HCT116 (cell line): ENCODE results near the gene C4A.
"Not testable (repeated sequence)": the region's sequence is repeated elsewhere in the genome, so short reads cannot be mapped to it uniquely, and the experiment has no call there.

Source experiments
- CEBPB ChIP-seq: IDR thresholded peaks from 2 replicates; pipeline ENCODE4 v1.6.1; 2012; ENCODE audit warnings: low read depth
- CTCF ChIP-seq, 3 experiments: fragments of 200-600 bp in 1 of 3; sonication (generic) in 1 of 3; IDR thresholded peaks in 2 of 3; conservative IDR thresholded peaks in 1 of 3; 2 replicates each; pipeline ENCODE4 v1.5.1; 2012 to 2017; ENCODE audit warnings: low read depth in 2 of 3, low read length in 2 of 3, antibody characterized with exemption in 1 of 3, borderline replicate concordance in 1 of 3, control low read depth in 1 of 3, mild to moderate bottlenecking in 1 of 3, mixed read lengths in 1 of 3, mixed run types in 1 of 3, moderate library complexity in 1 of 3; ENCODE audit not compliant: insufficient read depth in 1 of 3
- EZH2 ChIP-seq: fragments of 200-600 bp; sonication (generic); IDR thresholded peaks from 2 replicates; pipeline ENCODE4 v1.6.1; 2017; ENCODE audit warnings: antibody characterized with exemption, mixed run types
- EZH2phosphoT487 ChIP-seq: fragments of 200-600 bp; IDR thresholded peaks from 2 replicates; pipeline ENCODE4 v1.6.1; 2018; ENCODE audit warnings: antibody characterized with exemption, borderline replicate concordance
- POLR2A ChIP-seq: IDR thresholded peaks from 2 replicates; pipeline ENCODE4 v1.7.0; 2011; ENCODE audit warnings: borderline replicate concordance; ENCODE audit not compliant: insufficient read depth, insufficient read length; ENCODE audit errors: extremely low read depth
- POLR2AphosphoS5 ChIP-seq: IDR thresholded peaks from 2 replicates; pipeline ENCODE4 v1.6.1; 2011; ENCODE audit warnings: mild to moderate bottlenecking, low read depth, low read length, moderate library complexity
- RAD21 ChIP-seq: IDR thresholded peaks from 2 replicates; pipeline ENCODE4 v1.6.1; 2012; ENCODE audit warnings: low read depth, mild to moderate bottlenecking
- SP1 ChIP-seq: IDR thresholded peaks from 2 replicates; pipeline ENCODE4 v1.6.1; 2012; ENCODE audit warnings: low read depth
- YY1 ChIP-seq: IDR thresholded peaks from 2 replicates; pipeline ENCODE4 v1.6.1; 2011; ENCODE audit warnings: low read length, low read depth, moderate library complexity, mild to moderate bottlenecking; ENCODE audit not compliant: insufficient replicate concordance; ENCODE audit errors: extremely low read depth

DNA sequence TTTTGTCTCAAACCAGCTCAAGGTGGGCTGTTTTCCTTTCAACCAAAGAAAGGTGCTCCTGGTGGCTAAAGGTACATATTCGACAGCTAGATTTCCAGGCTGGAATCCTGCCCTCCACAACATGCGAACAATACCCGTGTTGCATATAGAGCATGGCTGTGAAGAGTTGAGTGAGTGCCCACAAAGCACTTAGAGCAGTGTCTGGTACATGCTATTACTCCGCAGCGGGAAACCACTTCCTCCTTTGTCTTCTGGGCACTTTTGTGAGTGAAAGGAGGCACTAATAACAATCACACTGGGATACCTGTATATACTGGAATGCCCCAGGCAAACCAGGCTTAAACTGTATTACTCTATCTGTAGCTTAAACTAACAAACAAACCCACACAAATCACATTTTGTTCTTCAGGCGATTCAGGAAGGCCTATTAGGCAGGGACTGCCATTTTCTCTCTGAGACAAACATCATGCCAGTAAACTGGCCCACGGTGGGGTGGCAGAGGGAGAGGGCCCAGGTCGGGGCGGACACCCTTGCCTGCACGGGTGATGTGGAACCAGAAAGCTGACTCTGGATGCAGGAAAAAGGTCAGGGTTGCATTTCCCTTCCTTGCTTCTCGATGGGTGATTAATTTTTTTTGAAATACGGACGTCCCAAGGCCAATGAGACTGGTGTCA, 23.1 kb downstream of the C4A start:
- TF ChIP-seq EZH2phosphoT487; CTCF (IDR thresholded peaks at IDR 0.05 in 2 of 3, conservative IDR thresholded peaks at IDR 0.05 in 1 of 3; ENCODE audit: borderline replicate concordance in 1 of 3, insufficient read depth in 1 of 3, low read depth in 2 of 3, low read length in 2 of 3); RAD21; CEBPB; YY1; POLR2AphosphoS5; POLR2A; EZH2; SP1: not testable (repeated sequence)
